ENCODE results near the gene QRICH2. TPM values are rescaled to one million over a fixed set of nuclear protein-coding genes. Genes with fewer than 3 reads are reported as not detected.

QRICH2 gene
- total RNA-seq, 1 donor, result 3.6 TPM

Small RNAs within 50 kb of the gene (small RNA-seq; reads per million reads assigned to genes)
- not detected for gene RF00019
- gene RNU6-24P, result not detected

Other genes with a start within 250 kb of the QRICH2 start
- 22.7 and 25.3 TPM in 2 replicates for gene SRP68, start 235.8 kb downstream of the QRICH2 start, total RNA-seq
- 0.29 TPM in 1 of 2 replicates, not detected in the other for gene GALR2, start 233.5 kb downstream of the QRICH2 start, total RNA-seq
- gene ZACN, start 229.1 kb downstream of the QRICH2 start, total RNA-seq, result not detected in 2 replicates
- 102 TPM in 2 replicates for gene EXOC7, start 204.5 kb downstream of the QRICH2 start, total RNA-seq
- not detected in 2 replicates for gene FOXJ1, start 167.0 kb downstream of the QRICH2 start, total RNA-seq
- 0.29 and 0.36 TPM in 2 replicates for gene RNF157, start 67.8 kb downstream of the QRICH2 start, total RNA-seq
- gene UBALD2, start 42.9 kb downstream of the QRICH2 start, total RNA-seq, result 3.8 and 5.1 TPM in 2 replicates
- 79.6 and 82.2 TPM in 2 replicates for gene PRPSAP1, start 45.6 kb upstream of the QRICH2 start, total RNA-seq
- 112 and 142 TPM in 2 replicates for gene SPHK1, start 76.3 kb upstream of the QRICH2 start, total RNA-seq
- gene UBE2O, start 144.9 kb upstream of the QRICH2 start, total RNA-seq, result 17.7 and 19.5 TPM in 2 replicates
- gene AANAT, start 159.3 kb upstream of the QRICH2 start, total RNA-seq, result not detected in 2 replicates
- gene RHBDF2, start 193.1 kb upstream of the QRICH2 start, total RNA-seq, result 7.1 and 8.3 TPM in 2 replicates
- gene CYGB, start 229.4 kb upstream of the QRICH2 start, total RNA-seq, result 39.1 and 74.0 TPM in 2 replicates
- 4.0 and 5.3 TPM in 2 replicates for gene PRCD, start 231.8 kb upstream of the QRICH2 start, total RNA-seq